Right renal pelvis (tissue), 4 donors: Measurements from ENCODE around the gene GPR146. TPM values are rescaled to one million over a fixed set of nuclear protein-coding genes. Genes with fewer than 3 reads are reported as not detected.

Experiments
- DNase-seq, 4 donors: peaks; one replicate each; pipeline ENCODE4 v3.0.0-alpha.2; 2013; ENCODE audit warnings: low read depth in 4 of 4, low spot score in 3 of 4, missing footprints in 1 of 4
- polyA plus RNA-seq, 4 donors: library from polyadenylated mRNA; unstranded; fragments of 120-200 nt; gene quantifications; one replicate each; pipeline ENCODE4 v1.2.1, GENCODE V29; 2013; ENCODE audit not compliant: insufficient read length in 4 of 4

Gene GPR146
- polyA plus RNA-seq, 4 donors, result 3.0 to 5.4 (median 3.4) TPM

DNA sequence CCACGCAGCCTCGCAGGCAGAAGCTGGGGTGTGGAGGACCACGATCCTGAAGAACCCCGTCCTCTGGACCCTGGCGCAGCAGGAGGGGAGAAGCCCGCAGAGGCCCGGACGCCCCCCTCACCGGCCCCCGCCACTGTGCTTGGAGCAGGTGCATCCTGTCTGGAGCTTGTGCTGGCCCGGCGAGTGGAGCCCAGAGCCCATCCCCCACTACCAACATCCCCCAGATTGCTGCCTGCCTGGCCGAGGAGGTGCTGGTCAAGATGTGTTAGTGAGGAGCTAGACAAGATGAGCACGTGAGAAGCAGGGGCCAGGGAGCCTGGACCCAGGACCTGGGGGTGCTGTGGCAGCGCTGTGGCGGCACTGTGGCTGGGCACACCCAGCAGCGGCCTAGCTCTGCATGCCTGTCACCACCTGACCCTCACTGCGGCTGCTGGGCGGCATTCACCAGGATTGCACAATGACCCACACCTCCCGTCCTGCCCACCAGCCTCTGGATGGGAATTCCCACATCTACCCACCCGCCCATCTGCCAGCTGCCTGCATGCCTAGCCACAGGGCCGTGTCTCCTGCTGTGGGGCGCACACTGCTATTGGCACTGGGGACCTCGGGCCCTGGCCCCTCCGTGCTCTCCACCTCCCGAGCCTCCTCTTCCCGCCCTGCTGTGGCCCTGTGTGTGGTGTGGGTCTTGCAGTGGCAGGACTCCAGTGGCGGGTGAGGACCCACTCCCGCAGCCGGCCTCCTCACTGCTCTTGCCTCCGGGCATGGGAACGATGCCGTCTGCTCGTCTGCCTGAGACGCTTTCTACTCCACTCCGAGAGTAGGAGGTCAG, 11.8 kb downstream of the GPR146 start:
- DNase-seq, result no peak

DNA sequence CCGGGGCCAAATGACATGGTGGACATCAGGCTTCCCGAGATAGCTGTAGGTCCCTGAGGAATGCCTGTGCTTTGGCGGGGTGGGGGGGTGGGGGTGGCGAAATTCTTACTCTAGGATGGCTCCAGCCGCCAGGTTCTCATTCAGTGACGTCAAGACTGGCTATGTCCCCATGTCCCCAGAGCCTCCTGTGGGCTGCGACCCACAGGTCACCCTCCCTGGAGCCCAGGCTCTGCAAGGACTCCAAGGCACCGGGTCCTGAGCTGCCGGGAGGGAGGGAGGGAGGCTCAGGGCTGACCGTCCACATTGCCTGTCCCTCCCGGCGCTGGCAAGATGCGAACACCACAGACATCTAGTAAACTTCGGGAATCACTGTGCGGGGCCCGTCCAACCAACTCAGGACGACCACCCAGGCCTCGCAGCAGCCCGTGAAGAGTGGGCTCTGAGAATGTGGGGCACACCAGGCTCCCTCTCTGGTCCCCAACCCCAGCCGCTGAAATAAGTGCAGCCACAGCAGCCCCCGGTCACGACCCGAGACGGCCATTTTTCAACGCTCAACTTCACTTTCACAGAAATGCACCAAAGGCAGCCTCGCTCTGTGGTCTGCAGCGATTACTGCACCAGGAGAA, 12.6 kb downstream of the GPR146 start:
- no peak for DNase-seq

DNA sequence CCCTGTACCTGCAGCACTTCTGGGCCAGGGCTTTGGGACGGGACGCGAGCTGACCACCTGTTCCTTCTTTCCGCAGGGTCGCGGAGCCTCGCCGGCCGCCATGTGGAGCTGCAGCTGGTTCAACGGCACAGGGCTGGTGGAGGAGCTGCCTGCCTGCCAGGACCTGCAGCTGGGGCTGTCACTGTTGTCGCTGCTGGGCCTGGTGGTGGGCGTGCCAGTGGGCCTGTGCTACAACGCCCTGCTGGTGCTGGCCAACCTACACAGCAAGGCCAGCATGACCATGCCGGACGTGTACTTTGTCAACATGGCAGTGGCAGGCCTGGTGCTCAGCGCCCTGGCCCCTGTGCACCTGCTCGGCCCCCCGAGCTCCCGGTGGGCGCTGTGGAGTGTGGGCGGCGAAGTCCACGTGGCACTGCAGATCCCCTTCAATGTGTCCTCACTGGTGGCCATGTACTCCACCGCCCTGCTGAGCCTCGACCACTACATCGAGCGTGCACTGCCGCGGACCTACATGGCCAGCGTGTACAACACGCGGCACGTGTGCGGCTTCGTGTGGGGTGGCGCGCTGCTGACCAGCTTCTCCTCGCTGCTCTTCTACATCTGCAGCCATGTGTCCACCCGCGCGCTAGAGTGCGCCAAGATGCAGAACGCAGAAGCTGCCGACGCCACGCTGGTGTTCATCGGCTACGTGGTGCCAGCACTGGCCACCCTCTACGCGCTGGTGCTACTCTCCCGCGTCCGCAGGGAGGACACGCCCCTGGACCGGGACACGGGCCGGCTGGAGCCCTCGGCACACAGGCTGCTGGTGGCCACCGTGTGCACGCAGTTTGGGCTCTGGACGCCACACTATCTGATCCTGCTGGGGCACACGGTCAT, 13.3 kb downstream of the GPR146 start:
- DNase-seq, result no peak

DNA sequence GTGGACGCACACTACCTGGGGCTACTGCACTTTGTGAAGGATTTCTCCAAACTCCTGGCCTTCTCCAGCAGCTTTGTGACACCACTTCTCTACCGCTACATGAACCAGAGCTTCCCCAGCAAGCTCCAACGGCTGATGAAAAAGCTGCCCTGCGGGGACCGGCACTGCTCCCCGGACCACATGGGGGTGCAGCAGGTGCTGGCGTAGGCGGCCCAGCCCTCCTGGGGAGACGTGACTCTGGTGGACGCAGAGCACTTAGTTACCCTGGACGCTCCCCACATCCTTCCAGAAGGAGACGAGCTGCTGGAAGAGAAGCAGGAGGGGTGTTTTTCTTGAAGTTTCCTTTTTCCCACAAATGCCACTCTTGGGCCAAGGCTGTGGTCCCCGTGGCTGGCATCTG, 14.0 kb downstream of the GPR146 start:
- no peak for DNase-seq

GRCh38 chr7:1058821-1059199, 14.5 kb downstream of the GPR146 start:
- no peak for DNase-seq

GRCh38 chr7:1059200-1060091, 15.1 kb downstream of the GPR146 start:
- DNase-seq, result no peak

GRCh38 chr7:1060315-1061072, 16.1 kb downstream of the GPR146 start:
- DNase-seq, result no peak

GRCh38 chr7:1061180-1061579, 16.8 kb downstream of the GPR146 start:
- DNase-seq, result no peak

- DNase-seq, result no peak
Observed at GRCh38 chr7:1062296-1063294, 18.2 kb downstream of the GPR146 start.

DNA sequence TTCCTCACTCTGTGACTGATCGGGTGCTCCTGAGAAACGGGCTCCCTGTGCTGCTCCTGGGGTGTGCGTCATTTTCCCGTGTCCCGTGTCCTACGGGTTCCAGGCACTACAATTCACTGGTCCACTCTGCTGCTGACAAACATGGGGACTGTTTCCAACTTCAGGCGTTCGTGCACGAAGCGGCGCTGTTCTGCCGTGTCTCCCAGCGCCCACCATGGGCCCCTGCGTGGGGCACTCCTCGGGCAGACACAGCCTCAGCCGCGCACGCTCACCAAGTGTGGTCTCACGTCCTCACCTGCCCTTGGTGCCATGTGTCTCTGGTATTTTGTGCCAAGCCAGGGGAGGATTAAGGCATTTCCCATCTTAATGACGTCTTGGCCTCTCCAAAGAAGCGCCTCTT, 19.0 kb downstream of the GPR146 start:
- no peak for DNase-seq

GRCh38 chr7:1064581-1064980, 20.2 kb downstream of the GPR146 start:
- no peak for DNase-seq

DNA sequence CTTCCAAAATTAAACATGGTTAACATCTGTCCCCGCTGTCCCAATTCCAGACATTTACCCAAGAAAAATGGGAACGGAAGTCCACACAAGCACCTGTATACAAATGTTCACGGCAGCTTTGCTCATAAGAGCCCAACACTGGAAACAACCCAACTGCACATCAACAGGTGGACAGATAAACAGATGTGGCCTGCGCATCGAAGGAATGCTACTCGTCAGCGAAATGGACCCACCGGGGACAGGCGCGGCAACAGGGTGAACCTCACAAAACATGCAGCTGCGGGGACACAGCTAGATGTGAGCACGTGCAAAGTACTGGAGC, 20.9 kb downstream of the GPR146 start:
- DNase-seq, result no peak

DNA sequence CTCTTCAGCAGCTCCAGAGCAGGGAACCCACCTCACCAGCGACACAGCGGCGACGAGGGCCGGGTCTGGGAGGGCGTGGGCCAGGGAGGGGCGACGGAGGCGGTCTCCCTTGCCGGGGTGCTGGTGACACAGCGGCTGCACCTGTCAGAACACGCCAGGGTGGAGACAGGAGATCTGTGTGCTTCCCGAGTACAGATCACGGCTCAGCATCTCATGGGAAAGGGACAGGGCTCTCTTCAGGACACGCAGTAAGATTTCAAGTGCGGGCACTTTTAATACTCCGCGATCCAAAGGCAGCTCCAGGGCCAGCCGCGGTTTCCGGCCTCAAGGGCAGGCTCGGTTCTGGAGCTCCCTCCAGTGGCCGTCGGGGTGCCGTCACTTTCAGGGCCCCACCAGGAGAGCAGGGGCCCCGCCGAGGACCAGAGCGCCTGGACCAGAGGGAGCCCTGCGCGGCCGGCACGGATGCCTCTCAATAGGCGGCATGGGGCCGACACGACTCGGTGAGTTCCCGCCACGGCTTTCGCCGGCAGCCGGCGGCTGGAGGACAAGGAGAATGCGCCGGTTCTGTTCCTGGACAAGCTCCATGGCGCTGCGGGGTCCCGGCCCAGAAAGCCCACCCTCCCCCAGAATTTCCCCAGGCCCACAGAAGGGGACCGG, 21.4 kb downstream of the GPR146 start:
- DNase-seq, result no peak

- no peak for DNase-seq
Observed at GRCh38 chr7:1066242-1066588, 21.9 kb downstream of the GPR146 start.

DNA sequence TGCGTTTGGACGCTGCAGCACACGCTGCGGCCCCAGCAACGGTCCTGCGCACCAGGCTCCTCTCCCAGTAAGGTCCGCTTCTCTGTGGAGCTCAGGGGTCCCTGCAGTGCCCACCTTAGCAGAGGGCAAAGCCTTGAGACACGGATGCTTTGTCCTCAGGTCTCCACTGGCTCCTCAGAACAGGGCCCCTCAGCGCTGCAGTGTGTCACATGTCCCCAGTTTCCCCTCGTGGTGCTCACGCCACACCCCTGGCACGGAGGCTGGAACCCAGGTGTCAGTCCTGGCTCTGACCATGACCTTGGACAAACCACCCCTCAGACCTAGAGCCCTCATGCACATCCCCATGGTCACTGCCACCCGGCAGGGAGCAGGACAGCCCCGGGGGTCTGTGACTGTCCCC, 23.7 kb downstream of the GPR146 start:
- DNase-seq, result no peak

DNA sequence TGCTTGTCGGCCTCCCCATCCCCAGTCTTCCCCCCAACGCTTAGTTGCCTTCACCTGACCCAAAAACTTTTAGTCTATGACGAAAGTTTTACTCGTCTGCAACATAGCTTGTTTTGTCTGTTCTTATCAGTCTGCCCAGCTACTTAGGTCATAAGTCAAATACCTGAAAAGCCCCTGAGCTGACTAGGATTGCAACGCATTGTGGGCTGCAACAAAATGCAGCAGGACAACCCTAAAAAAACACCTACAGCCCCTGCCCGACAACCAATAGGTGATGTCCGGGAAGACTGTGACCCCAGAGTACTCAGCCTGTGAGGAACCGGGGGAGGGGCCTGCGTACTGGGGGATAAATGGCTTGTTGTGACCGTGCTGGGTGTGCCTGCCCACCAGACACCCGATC, 24.3 kb downstream of the GPR146 start:
- DNase-seq, result no peak

DNA sequence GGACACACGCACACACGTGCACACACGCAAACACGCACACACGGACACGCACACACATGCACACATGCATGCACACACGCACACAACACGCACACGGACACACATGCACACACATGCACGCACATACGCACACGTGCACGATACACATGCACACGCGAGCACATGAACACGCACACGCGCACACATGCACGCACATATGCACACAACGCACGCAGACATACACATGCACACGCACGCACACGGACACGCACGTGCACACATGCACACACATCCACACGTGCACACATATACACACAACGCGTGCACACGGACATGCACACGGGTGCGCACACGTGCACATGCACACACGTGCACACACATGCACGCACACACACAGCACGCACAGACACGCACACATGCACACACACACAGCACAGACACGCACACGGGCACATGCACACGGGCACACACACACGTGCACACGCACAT, 26.2 kb downstream of the GPR146 start:
- DNase-seq, result no peak

GRCh38 chr7:1071731-1072254, 27.4 kb downstream of the GPR146 start:
- no peak for DNase-seq
